ENCODE data around the gene ASIC5. TPM values are rescaled to one million over a fixed set of nuclear protein-coding genes. Genes with fewer than 3 reads are reported as not detected.

The ASIC5 gene
- total and polyA plus RNA-seq, 2 experiments from 2014 or later, result not detected

GRCh38 chr4:155879767-155880166 is 13.7 kb upstream of the ASIC5 start:
- Histone ChIP-seq H3K9me2 (replicated peaks; ENCODE audit: insufficient read depth) (no peaks in the 10 kb centered on the region), H2AFZ (no peak overlapping the region), H3K9me3 (ENCODE audit: low read depth) (peaks cover 13% of the 10 kb centered on the region), H3K79me2 (no peaks in the 10 kb centered on the region), H4K20me1 (ENCODE audit: insufficient read depth, poor library complexity, severe bottlenecking) (no peaks in the 10 kb centered on the region), H3K27me3 (no peaks in the 10 kb centered on the region), H3K4me3 (no peak overlapping the region), H3K27ac (no peak overlapping the region), H3K4me1 (ENCODE audit: insufficient read depth) (no peaks in the 10 kb centered on the region), H3K4me2 (no peak overlapping the region), H3K36me3 (replicated peaks; ENCODE audit: insufficient read depth, low read depth) (no peaks in the 10 kb centered on the region)
- no peak for DNase-seq (ENCODE audit: low spot score)
- no peak for TF ChIP-seq EZH2 (IDR thresholded peaks at IDR 0.05; ENCODE audit: borderline replicate concordance)
- TF ChIP-seq EZH2phosphoT487 (IDR thresholded peaks at IDR 0.05; ENCODE audit: low read depth, severe bottlenecking, unreplicated experiment), result no peak
- no peak for TF ChIP-seq CTCF (IDR thresholded peaks at IDR 0.05; ENCODE audit: poor library complexity)

- 70% methylated on average over 2 of the region's 2 CpGs for WGBS (ENCODE audit: low lambda C conversion rate, missing lambda C conversion rate)
- no peak overlapping the region for H3K4me2 ChIP-seq
- H3K9me3 ChIP-seq (ENCODE audit: low read depth), result peaks cover 13% of the 10 kb centered on the region
- no peaks in the 10 kb centered on the region for H4K20me1 ChIP-seq (ENCODE audit: insufficient read depth, poor library complexity, severe bottlenecking)
- no peak overlapping the region for H3K27ac ChIP-seq
- no peaks in the 10 kb centered on the region for H3K9me2 ChIP-seq (replicated peaks; ENCODE audit: insufficient read depth)
- no peaks in the 10 kb centered on the region for H3K79me2 ChIP-seq
- no peaks in the 10 kb centered on the region for H3K27me3 ChIP-seq
- DNase-seq (ENCODE audit: low spot score), result no peak
- H3K4me1 ChIP-seq (ENCODE audit: insufficient read depth), result no peaks in the 10 kb centered on the region
- no peak overlapping the region for H3K4me3 ChIP-seq
- H3K36me3 ChIP-seq (replicated peaks; ENCODE audit: insufficient read depth, low read depth), result no peaks in the 10 kb centered on the region
- TF ChIP-seq CTCF (IDR thresholded peaks at IDR 0.05; ENCODE audit: poor library complexity), result no peak
- H2AFZ ChIP-seq, result no peak overlapping the region
Measured at GRCh38 chr4:155878611-155879010, 12.5 kb upstream of the ASIC5 start.

GRCh38 chr4:155877971-155878370 is 11.9 kb upstream of the ASIC5 start:
- no peaks in the 10 kb centered on the region for H4K20me1 ChIP-seq (ENCODE audit: insufficient read depth, poor library complexity, severe bottlenecking)
- TF ChIP-seq EZH2 (IDR thresholded peaks at IDR 0.05; ENCODE audit: borderline replicate concordance), result no peak
- H3K4me1 ChIP-seq (ENCODE audit: insufficient read depth), result no peaks in the 10 kb centered on the region
- no peak overlapping the region for H2AFZ ChIP-seq
- WGBS (ENCODE audit: low lambda C conversion rate, missing lambda C conversion rate), result 94% methylated on average over 4 of the region's 4 CpGs
- H3K4me2 ChIP-seq, result no peak overlapping the region
- H3K27me3 ChIP-seq, result no peaks in the 10 kb centered on the region
- no peak overlapping the region for H3K4me3 ChIP-seq
- H3K36me3 ChIP-seq (replicated peaks; ENCODE audit: insufficient read depth, low read depth), result no peaks in the 10 kb centered on the region
- H3K27ac ChIP-seq, result no peak overlapping the region
- no peaks in the 10 kb centered on the region for H3K79me2 ChIP-seq
- H3K9me3 ChIP-seq (ENCODE audit: low read depth), result peaks cover 13% of the 10 kb centered on the region
- no peak for DNase-seq (ENCODE audit: low spot score)
- H3K9me2 ChIP-seq (replicated peaks; ENCODE audit: insufficient read depth), result no peaks in the 10 kb centered on the region

GRCh38 chr4:155875878-155876277 is 9.8 kb upstream of the ASIC5 start:
- Histone ChIP-seq H2AFZ (no peak overlapping the region), H3K4me3 (no peak overlapping the region), H3K9me2 (replicated peaks; ENCODE audit: insufficient read depth) (no peaks in the 10 kb centered on the region), H3K4me2 (no peak overlapping the region), H3K27ac (no peak overlapping the region), H3K27me3 (no peaks in the 10 kb centered on the region), H3K36me3 (replicated peaks; ENCODE audit: insufficient read depth, low read depth) (no peaks in the 10 kb centered on the region), H3K4me1 (ENCODE audit: insufficient read depth) (no peaks in the 10 kb centered on the region), H3K79me2 (no peaks in the 10 kb centered on the region), H4K20me1 (ENCODE audit: insufficient read depth, poor library complexity, severe bottlenecking) (no peaks in the 10 kb centered on the region), H3K9me3 (ENCODE audit: low read depth) (peaks cover 13% of the 10 kb centered on the region)
- WGBS (ENCODE audit: low lambda C conversion rate, missing lambda C conversion rate), result 100% methylated on average over 1 of the region's 1 CpG
- TF ChIP-seq EZH2 (IDR thresholded peaks at IDR 0.05; ENCODE audit: borderline replicate concordance) (no peak), EZH2phosphoT487 (IDR thresholded peaks at IDR 0.05; ENCODE audit: low read depth, severe bottlenecking, unreplicated experiment) (no peak), CTCF (IDR thresholded peaks at IDR 0.05; ENCODE audit: poor library complexity) (no peak)
- DNase-seq (ENCODE audit: low spot score), result no peak

All from hepatocyte (in vitro differentiated cells).